Common myeloid progenitor, CD34-positive (primary cell): ENCODE results near the gene PLXND1.

Experiments
- CTCF ChIA-PET: fragments of 350-600 bp; sonication (Branson Sonifier 250); formaldehyde crosslinking; loops from one replicate; lab custom pipeline; 2021; ENCODE audit warnings: antibody characterized with exemption; lab: Charles Lee
- POLR2A ChIA-PET: fragments of 350-600 bp; sonication (Branson Sonifier 250); formaldehyde crosslinking; loops from one replicate; lab custom pipeline; 2021; ENCODE audit warnings: antibody characterized with exemption; lab: Charles Lee
- DNase-seq, 3 donors: peaks; one replicate each; pipeline versions ENCODE4 v3.0.0 to v3.0.0-alpha.2; 2013
- H3K27ac ChIP-seq, 2 experiments: 1 replicate in 1 of 2; 2 replicates in 1 of 2; pipeline ENCODE4 v1.7.0; 2013; ENCODE audit warnings: inconsistent platforms in 2 of 2, low read length in 2 of 2, mild to moderate bottlenecking in 2 of 2, low read depth in 1 of 2, moderate library complexity in 1 of 2; ENCODE audit not compliant: severe bottlenecking in 2 of 2, insufficient read depth in 1 of 2, poor library complexity in 1 of 2
- H3K27me3 ChIP-seq, 5 experiments: replicated peaks in 2 of 5; 1 replicate in 3 of 5; 2 replicates in 2 of 5; pipeline versions ENCODE4 v1.6.1 to v1.7.0; 2013; ENCODE audit warnings: low read length in 4 of 5, mild to moderate bottlenecking in 2 of 5, moderate library complexity in 2 of 5, inconsistent platforms in 1 of 5; ENCODE audit not compliant: insufficient read depth in 5 of 5, control insufficient read depth in 4 of 5
- H3K36me3 ChIP-seq, 4 experiments: 1 replicate in 2 of 4; 2 replicates in 2 of 4; pipeline versions ENCODE4 v1.6.1 to v1.7.0; 2013; ENCODE audit warnings: low read length in 3 of 4, control low read depth in 1 of 4, mild to moderate bottlenecking in 1 of 4; ENCODE audit not compliant: control insufficient read depth in 4 of 4, insufficient read depth in 4 of 4
- H3K4me1 ChIP-seq, 4 experiments: 1 replicate in 3 of 4; 2 replicates in 1 of 4; pipeline versions ENCODE4 v1.6.1 to v1.7.1; 2013; ENCODE audit warnings: low read length in 3 of 4, mild to moderate bottlenecking in 3 of 4, control low read depth in 1 of 4, inconsistent platforms in 1 of 4, moderate library complexity in 1 of 4; ENCODE audit not compliant: control insufficient read depth in 4 of 4, insufficient read depth in 4 of 4; ENCODE audit errors: control extremely low read depth in 1 of 4
- H3K4me3 ChIP-seq, 7 experiments: 1 replicate in 4 of 7; 2 replicates in 3 of 7; pipeline versions ENCODE4 v1.5.1 to v1.7.0; 2013; ENCODE audit warnings: mild to moderate bottlenecking in 7 of 7, low read length in 6 of 7, moderate library complexity in 6 of 7, inconsistent platforms in 2 of 7, low read depth in 2 of 7, control low read depth in 1 of 7; ENCODE audit not compliant: insufficient read depth in 4 of 7, control insufficient read depth in 1 of 7; ENCODE audit errors: extremely low read depth in 1 of 7
- H3K9me3 ChIP-seq, 5 experiments: 1 replicate in 4 of 5; 2 replicates in 1 of 5; pipeline versions ENCODE4 v1.6.1 to v1.7.1; 2013; ENCODE audit warnings: low read length in 4 of 5, mild to moderate bottlenecking in 2 of 5, inconsistent platforms in 1 of 5, low read depth in 1 of 5, moderate library complexity in 1 of 5; ENCODE audit not compliant: control insufficient read depth in 4 of 5, insufficient read depth in 2 of 5; ENCODE audit errors: control extremely low read depth in 1 of 5
- WGBS: methylation state at CpG from one replicate; pipeline ENCODE4 v1.1.5; 2013; ENCODE audit not compliant: insufficient coverage; 5-methylcytosine and 5-hydroxymethylcytosine counted together

Gene PLXND1

GRCh38 chr3:129590215-129590614 is 16.3 kb downstream of the PLXND1 start:
- ChIA-PET CTCF (interaction anchor here (14.3 kb wide), 1 partner anchor 10 kb away, joined by 158 read pairs; no protein-coding TSS in a partner anchor), POLR2A (no interaction called here)
- Histone ChIP-seq H3K4me3 (no peak overlapping the region), H3K27me3 (no peaks in the 10 kb centered on the region), H3K27ac (no peak overlapping the region), H3K4me1 (peaks cover 4 to 66% (median 51%) of the 10 kb centered on the region in 4 experiments), H3K36me3 (peaks cover 0 to 40% (median 17%) of the 10 kb centered on the region in 4 experiments), H3K9me3 (no peaks in the 10 kb centered on the region)
- no peak for DNase-seq
- WGBS, result over 99% methylated on average over 7 of the region's 8 CpGs

GRCh38 chr3:129587566-129588210 is 18.8 kb downstream of the PLXND1 start:
- Histone ChIP-seq H3K4me3 (no peak overlapping the region), H3K9me3 (no peaks in the 10 kb centered on the region), H3K27me3 (no peaks in the 10 kb centered on the region), H3K4me1 (peaks cover 4 to 49% (median 26%) of the 10 kb centered on the region in 4 experiments), H3K36me3 (peaks cover 4 to 63% (median 32%) of the 10 kb centered on the region in 4 experiments), H3K27ac (no peak overlapping the region)
- DNase-seq, result no peak
- ChIA-PET POLR2A (interaction anchor here (2.5 kb wide), 1 partner anchor 10 kb away, joined by 11 read pairs; no protein-coding TSS in a partner anchor), CTCF (interaction anchor here (14.3 kb wide), 1 partner anchor 8 kb away, joined by 158 read pairs; no protein-coding TSS in a partner anchor)
- WGBS, result 98% methylated on average over 6 of the region's 10 CpGs

- CTCF ChIA-PET, result interaction anchor here (14.3 kb wide), 1 partner anchor 7 kb away, joined by 158 read pairs; no protein-coding TSS in a partner anchor
- Histone ChIP-seq H3K4me3 (no peak overlapping the region), H3K4me1 (peaks cover 2 to 42% (median 18%) of the 10 kb centered on the region in 4 experiments), H3K27me3 (no peaks in the 10 kb centered on the region), H3K27ac (no peak overlapping the region), H3K9me3 (no peaks in the 10 kb centered on the region), H3K36me3 (peaks cover 4 to 71% (median 36%) of the 10 kb centered on the region in 4 experiments)
- DNase-seq, result no peak
- 96% methylated on average over 15 of the region's 17 CpGs for WGBS
- POLR2A ChIA-PET, result interaction anchor here (2.5 kb wide), 1 partner anchor 9 kb away, joined by 11 read pairs; no protein-coding TSS in a partner anchor
Observed at GRCh38 chr3:129586746-129587430, 19.6 kb downstream of the PLXND1 start.

GRCh38 chr3:129585949-129586657 is 20.4 kb downstream of the PLXND1 start:
- H3K4me3 ChIP-seq, result no peak overlapping the region
- CTCF ChIA-PET, result interaction anchor here (14.3 kb wide), 1 partner anchor 6 kb away, joined by 158 read pairs; no protein-coding TSS in a partner anchor
- no peak overlapping the region for H3K27ac ChIP-seq
- no peaks in the 10 kb centered on the region for H3K9me3 ChIP-seq
- H3K4me1 ChIP-seq, result peaks cover 0 to 34% (median 11%) of the 10 kb centered on the region in 4 experiments
- no peaks in the 10 kb centered on the region for H3K27me3 ChIP-seq
- POLR2A ChIA-PET, result interaction anchor here (1.0 kb wide), 1 partner anchor 13 kb away, joined by 3 read pairs; no protein-coding TSS in a partner anchor
- WGBS, result 96% methylated on average over 24 of the region's 27 CpGs
- H3K36me3 ChIP-seq, result peaks cover 4 to 78% (median 40%) of the 10 kb centered on the region in 4 experiments
- DNase-seq, result no peak

- POLR2A ChIA-PET, result no interaction called here
Observed at GRCh38 chr3:129584631-129585030, 21.8 kb downstream of the PLXND1 start.

GRCh38 chr3:129583289-129583688 is 23.2 kb downstream of the PLXND1 start:
- Histone ChIP-seq H3K9me3 (no peaks in the 10 kb centered on the region), H3K4me3 (no peak overlapping the region), H3K36me3 (peaks cover 4 to 81% (median 40%) of the 10 kb centered on the region in 4 experiments), H3K27me3 (no peaks in the 10 kb centered on the region), H3K27ac (no peak overlapping the region), H3K4me1 (peaks cover 0 to 36% (median 25%) of the 10 kb centered on the region in 4 experiments)
- ChIA-PET POLR2A (no interaction called here), CTCF (interaction anchor here (10.7 kb wide), 1 partner anchor 10 kb away, joined by 158 read pairs; no protein-coding TSS in a partner anchor)
- WGBS, result 99% methylated on average over 8 of the region's 9 CpGs
- DNase-seq, result no peak

More at GRCh38 chr3:129584631-129585030, 21.8 kb downstream of the PLXND1 start:
- Histone ChIP-seq H3K27me3 (no peaks in the 10 kb centered on the region), H3K27ac (no peak overlapping the region), H3K9me3 (no peaks in the 10 kb centered on the region), H3K4me3 (no peak overlapping the region), H3K4me1 (peaks cover 0 to 31% (median 15%) of the 10 kb centered on the region in 4 experiments), H3K36me3 (peaks cover 4 to 84% (median 42%) of the 10 kb centered on the region in 4 experiments)
- 100% methylated on average over 3 of the region's 3 CpGs for WGBS
- no peak for DNase-seq
- CTCF ChIA-PET, result interaction anchor here (10.7 kb wide), 1 partner anchor 9 kb away, joined by 158 read pairs; no protein-coding TSS in a partner anchor
